SU-DHL-6 (cell line): ENCODE data around the gene SLC28A3.

Source experiments
- EZH2phosphoT487 ChIP-seq: fragments of 200-600 bp; sonication (generic), shearing (Covaris generic); conservative IDR thresholded peaks from 2 replicates; pipeline ENCODE4 v1.6.1; 2018; ENCODE audit warnings: mild to moderate bottlenecking, antibody characterized with exemption, low read length, moderate library complexity, mixed read lengths
- TF ChIP-seq, protein P1 (sequence below): fragments of 200-600 bp; sonication (generic); IDR thresholded peaks from one replicate; pipeline ENCODE4 v1.5.1; 2017; ENCODE audit warnings: antibody characterized with exemption, mild to moderate bottlenecking, low read length, moderate library complexity; ENCODE audit not compliant: insufficient read depth, poor library complexity, severe bottlenecking

DNA sequence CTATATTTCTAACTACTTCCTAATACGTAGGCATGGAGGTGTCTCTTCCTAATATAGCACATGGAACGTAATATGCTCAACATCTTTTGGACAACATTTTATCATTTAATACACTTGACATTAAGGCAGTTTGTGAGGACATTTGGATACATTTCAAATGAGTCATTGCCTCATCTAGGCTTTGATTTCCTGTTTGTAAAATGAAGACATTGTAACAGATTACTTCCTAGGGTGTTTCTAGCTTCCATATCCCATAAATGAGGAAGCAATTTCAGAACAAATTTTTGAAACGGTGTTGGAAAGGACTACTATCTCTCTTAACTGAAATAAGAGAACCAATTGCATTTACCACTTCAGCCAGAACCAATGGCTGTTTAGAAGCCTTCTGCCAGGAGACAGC lies 38.7 kb downstream of the SLC28A3 start:
- TF ChIP-seq, protein P1, sequence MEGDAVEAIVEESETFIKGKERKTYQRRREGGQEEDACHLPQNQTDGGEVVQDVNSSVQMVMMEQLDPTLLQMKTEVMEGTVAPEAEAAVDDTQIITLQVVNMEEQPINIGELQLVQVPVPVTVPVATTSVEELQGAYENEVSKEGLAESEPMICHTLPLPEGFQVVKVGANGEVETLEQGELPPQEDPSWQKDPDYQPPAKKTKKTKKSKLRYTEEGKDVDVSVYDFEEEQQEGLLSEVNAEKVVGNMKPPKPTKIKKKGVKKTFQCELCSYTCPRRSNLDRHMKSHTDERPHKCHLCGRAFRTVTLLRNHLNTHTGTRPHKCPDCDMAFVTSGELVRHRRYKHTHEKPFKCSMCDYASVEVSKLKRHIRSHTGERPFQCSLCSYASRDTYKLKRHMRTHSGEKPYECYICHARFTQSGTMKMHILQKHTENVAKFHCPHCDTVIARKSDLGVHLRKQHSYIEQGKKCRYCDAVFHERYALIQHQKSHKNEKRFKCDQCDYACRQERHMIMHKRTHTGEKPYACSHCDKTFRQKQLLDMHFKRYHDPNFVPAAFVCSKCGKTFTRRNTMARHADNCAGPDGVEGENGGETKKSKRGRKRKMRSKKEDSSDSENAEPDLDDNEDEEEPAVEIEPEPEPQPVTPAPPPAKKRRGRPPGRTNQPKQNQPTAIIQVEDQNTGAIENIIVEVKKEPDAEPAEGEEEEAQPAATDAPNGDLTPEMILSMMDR, result no peak
- no peak for TF ChIP-seq EZH2phosphoT487
